NCI-H187 (cell line): ENCODE measurements around the gene PACRG.

ENCODE experiments used
- DNase-seq, 2 experiments: peaks; one replicate each; lab custom pipeline; 2025; lab: John Stamatoyannopoulos, UW

PACRG gene

GRCh38 chr6:162866656-162867055, 138.9 kb downstream of the PACRG start:
- DNase-seq, result no peak

GRCh38 chr6:162868397-162868796, 140.6 kb downstream of the PACRG start:
- DNase-seq, result no peak

GRCh38 chr6:162871966-162872365, 144.2 kb downstream of the PACRG start:
- no peak for DNase-seq

GRCh38 chr6:162873537-162873936, 145.8 kb downstream of the PACRG start:
- DNase-seq, result no peak

- DNase-seq, result no peak
Measured at GRCh38 chr6:162875070-162875469, 147.3 kb downstream of the PACRG start.

- DNase-seq, result no peak
Measured at GRCh38 chr6:162882801-162883481, 155.2 kb downstream of the PACRG start.

GRCh38 chr6:162887981-162888689, 160.4 kb downstream of the PACRG start:
- DNase-seq, result no peak

GRCh38 chr6:162889303-162889702, 161.5 kb downstream of the PACRG start:
- DNase-seq, result no peak

GRCh38 chr6:162898011-162898410, 170.2 kb downstream of the PACRG start:
- DNase-seq, result no peak

- no peak for DNase-seq
Measured at GRCh38 chr6:162899148-162899547, 171.4 kb downstream of the PACRG start.

- DNase-seq, result no peak
Measured at GRCh38 chr6:162900503-162900902, 172.7 kb downstream of the PACRG start.

- no peak for DNase-seq
Measured at GRCh38 chr6:162904069-162904663, 176.4 kb downstream of the PACRG start.

GRCh38 chr6:162906479-162906878, 178.7 kb downstream of the PACRG start:
- no peak for DNase-seq

GRCh38 chr6:162907876-162908481, 180.2 kb downstream of the PACRG start:
- DNase-seq, result no peak

GRCh38 chr6:162913206-162913605, 185.4 kb downstream of the PACRG start:
- no peak for DNase-seq

- DNase-seq, result no peak
Measured at GRCh38 chr6:162917506-162917905, 189.7 kb downstream of the PACRG start.

- DNase-seq, result no peak
Measured at GRCh38 chr6:162921062-162921461, 193.3 kb downstream of the PACRG start.

- DNase-seq, result no peak
Measured at GRCh38 chr6:162921510-162922040, 193.8 kb downstream of the PACRG start.

GRCh38 chr6:162922563-162923166, 194.9 kb downstream of the PACRG start:
- no peak for DNase-seq

GRCh38 chr6:162934844-162935243, 207.1 kb downstream of the PACRG start:
- DNase-seq, result no peak

GRCh38 chr6:162940426-162940825, 212.7 kb downstream of the PACRG start:
- no peak for DNase-seq

- no peak for DNase-seq
Measured at GRCh38 chr6:162941128-162941527, 213.4 kb downstream of the PACRG start.
